GM23338 (cell line): ENCODE results near the gene DUSP3.

Source experiments
- CREB1 ChIP-seq: fragments of 250-450 bp; sonication (Bioruptor Pico); IDR thresholded peaks from 2 replicates; pipeline ENCODE4 v1.5.0; 2020; ENCODE audit warnings: low read depth, mild to moderate bottlenecking, moderate library complexity
- EZH2 ChIP-seq: fragments of 200-600 bp; sonication (generic); IDR thresholded peaks from one replicate; pipeline ENCODE4 v1.8.0; 2017; ENCODE audit warnings: antibody characterized with exemption, mild to moderate bottlenecking, low read depth; ENCODE audit not compliant: unreplicated experiment
- EZH2phosphoT487 ChIP-seq: fragments of 200-600 bp; sonication (generic); IDR thresholded peaks from one replicate; pipeline ENCODE4 v1.8.1; 2018; ENCODE audit warnings: antibody characterized with exemption; ENCODE audit not compliant: unreplicated experiment
- JUNB ChIP-seq: IDR thresholded peaks from one replicate; pipeline ENCODE4 v1.6.1; 2016; ENCODE audit warnings: antibody characterized with exemption; ENCODE audit not compliant: unreplicated experiment
- POLR2AphosphoS5 ChIP-seq: IDR thresholded peaks from 2 replicates; pipeline ENCODE4 v1.6.1; 2016; ENCODE audit warnings: antibody characterized with exemption, low read depth
- STAT1 ChIP-seq: IDR thresholded peaks from one replicate; pipeline ENCODE4 v1.6.1; 2016; ENCODE audit warnings: antibody characterized with exemption; ENCODE audit not compliant: unreplicated experiment
- TF ChIP-seq, protein P1 (sequence below): IDR thresholded peaks from one replicate; pipeline ENCODE4 v1.6.1; 2018; ENCODE audit warnings: antibody characterized with exemption; ENCODE audit not compliant: unreplicated experiment
- TF ChIP-seq, protein P2 (sequence below), 2 experiments: fragments of 200-600 bp in 1 of 2; sonication (generic) in 1 of 2; conservative IDR thresholded peaks; 2 replicates each; pipeline versions ENCODE4 v1.5.1 to v1.6.1; 2016 to 2017; ENCODE audit warnings: antibody characterized with exemption in 2 of 2, low read depth in 2 of 2, mild to moderate bottlenecking in 2 of 2, moderate library complexity in 1 of 2
- TF ChIP-seq, protein P3 (sequence below): fragments of 250-450 bp; sonication (Bioruptor Pico); IDR thresholded peaks from 2 replicates; pipeline ENCODE4 v1.5.0; 2020; ENCODE audit warnings: mild to moderate bottlenecking, moderate library complexity

DNA sequence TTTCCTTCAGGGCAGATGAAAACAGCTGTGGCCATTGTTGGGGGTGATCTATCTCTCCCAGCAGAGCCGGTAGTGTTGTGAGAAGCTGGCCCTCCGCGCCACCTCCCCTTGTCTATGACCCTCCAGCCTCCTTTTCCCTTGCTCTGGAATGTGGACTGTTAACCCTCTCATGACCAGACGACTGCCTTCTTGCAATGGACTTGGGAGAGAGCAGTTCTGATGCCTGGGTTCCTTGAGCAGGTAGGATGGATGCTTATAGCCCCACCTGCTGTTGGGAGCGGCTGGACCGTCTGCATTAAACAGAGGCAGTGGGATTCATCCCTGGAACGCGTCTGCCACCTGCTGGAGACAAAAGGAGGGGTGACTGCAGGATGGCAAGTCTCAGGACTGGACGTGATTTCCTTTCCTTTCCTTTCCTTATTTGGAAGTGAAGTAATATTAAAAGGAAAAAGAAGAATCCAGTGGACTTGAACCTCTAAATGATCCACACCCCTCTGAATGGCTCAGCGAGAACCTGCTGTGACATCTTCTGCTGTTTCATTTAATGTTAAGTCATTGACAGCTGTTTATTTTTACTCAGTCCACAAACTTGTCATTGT lies 18.4 kb downstream of the DUSP3 start:
- TF ChIP-seq EZH2 (no peak), CREB1 (CRISPR knock-in tag) (no peak), POLR2AphosphoS5 (no peak), EZH2phosphoT487 (no peak), STAT1 (no peak), JUNB (no peak)
- TF ChIP-seq, protein P1, sequence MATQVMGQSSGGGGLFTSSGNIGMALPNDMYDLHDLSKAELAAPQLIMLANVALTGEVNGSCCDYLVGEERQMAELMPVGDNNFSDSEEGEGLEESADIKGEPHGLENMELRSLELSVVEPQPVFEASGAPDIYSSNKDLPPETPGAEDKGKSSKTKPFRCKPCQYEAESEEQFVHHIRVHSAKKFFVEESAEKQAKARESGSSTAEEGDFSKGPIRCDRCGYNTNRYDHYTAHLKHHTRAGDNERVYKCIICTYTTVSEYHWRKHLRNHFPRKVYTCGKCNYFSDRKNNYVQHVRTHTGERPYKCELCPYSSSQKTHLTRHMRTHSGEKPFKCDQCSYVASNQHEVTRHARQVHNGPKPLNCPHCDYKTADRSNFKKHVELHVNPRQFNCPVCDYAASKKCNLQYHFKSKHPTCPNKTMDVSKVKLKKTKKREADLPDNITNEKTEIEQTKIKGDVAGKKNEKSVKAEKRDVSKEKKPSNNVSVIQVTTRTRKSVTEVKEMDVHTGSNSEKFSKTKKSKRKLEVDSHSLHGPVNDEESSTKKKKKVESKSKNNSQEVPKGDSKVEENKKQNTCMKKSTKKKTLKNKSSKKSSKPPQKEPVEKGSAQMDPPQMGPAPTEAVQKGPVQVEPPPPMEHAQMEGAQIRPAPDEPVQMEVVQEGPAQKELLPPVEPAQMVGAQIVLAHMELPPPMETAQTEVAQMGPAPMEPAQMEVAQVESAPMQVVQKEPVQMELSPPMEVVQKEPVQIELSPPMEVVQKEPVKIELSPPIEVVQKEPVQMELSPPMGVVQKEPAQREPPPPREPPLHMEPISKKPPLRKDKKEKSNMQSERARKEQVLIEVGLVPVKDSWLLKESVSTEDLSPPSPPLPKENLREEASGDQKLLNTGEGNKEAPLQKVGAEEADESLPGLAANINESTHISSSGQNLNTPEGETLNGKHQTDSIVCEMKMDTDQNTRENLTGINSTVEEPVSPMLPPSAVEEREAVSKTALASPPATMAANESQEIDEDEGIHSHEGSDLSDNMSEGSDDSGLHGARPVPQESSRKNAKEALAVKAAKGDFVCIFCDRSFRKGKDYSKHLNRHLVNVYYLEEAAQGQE, result no peak
- TF ChIP-seq, protein P2, sequence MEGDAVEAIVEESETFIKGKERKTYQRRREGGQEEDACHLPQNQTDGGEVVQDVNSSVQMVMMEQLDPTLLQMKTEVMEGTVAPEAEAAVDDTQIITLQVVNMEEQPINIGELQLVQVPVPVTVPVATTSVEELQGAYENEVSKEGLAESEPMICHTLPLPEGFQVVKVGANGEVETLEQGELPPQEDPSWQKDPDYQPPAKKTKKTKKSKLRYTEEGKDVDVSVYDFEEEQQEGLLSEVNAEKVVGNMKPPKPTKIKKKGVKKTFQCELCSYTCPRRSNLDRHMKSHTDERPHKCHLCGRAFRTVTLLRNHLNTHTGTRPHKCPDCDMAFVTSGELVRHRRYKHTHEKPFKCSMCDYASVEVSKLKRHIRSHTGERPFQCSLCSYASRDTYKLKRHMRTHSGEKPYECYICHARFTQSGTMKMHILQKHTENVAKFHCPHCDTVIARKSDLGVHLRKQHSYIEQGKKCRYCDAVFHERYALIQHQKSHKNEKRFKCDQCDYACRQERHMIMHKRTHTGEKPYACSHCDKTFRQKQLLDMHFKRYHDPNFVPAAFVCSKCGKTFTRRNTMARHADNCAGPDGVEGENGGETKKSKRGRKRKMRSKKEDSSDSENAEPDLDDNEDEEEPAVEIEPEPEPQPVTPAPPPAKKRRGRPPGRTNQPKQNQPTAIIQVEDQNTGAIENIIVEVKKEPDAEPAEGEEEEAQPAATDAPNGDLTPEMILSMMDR (conservative IDR thresholded peaks at IDR 0.05; ENCODE audit: low read depth in 2 of 2), result peak; percentile 100
- TF ChIP-seq, protein P3, sequence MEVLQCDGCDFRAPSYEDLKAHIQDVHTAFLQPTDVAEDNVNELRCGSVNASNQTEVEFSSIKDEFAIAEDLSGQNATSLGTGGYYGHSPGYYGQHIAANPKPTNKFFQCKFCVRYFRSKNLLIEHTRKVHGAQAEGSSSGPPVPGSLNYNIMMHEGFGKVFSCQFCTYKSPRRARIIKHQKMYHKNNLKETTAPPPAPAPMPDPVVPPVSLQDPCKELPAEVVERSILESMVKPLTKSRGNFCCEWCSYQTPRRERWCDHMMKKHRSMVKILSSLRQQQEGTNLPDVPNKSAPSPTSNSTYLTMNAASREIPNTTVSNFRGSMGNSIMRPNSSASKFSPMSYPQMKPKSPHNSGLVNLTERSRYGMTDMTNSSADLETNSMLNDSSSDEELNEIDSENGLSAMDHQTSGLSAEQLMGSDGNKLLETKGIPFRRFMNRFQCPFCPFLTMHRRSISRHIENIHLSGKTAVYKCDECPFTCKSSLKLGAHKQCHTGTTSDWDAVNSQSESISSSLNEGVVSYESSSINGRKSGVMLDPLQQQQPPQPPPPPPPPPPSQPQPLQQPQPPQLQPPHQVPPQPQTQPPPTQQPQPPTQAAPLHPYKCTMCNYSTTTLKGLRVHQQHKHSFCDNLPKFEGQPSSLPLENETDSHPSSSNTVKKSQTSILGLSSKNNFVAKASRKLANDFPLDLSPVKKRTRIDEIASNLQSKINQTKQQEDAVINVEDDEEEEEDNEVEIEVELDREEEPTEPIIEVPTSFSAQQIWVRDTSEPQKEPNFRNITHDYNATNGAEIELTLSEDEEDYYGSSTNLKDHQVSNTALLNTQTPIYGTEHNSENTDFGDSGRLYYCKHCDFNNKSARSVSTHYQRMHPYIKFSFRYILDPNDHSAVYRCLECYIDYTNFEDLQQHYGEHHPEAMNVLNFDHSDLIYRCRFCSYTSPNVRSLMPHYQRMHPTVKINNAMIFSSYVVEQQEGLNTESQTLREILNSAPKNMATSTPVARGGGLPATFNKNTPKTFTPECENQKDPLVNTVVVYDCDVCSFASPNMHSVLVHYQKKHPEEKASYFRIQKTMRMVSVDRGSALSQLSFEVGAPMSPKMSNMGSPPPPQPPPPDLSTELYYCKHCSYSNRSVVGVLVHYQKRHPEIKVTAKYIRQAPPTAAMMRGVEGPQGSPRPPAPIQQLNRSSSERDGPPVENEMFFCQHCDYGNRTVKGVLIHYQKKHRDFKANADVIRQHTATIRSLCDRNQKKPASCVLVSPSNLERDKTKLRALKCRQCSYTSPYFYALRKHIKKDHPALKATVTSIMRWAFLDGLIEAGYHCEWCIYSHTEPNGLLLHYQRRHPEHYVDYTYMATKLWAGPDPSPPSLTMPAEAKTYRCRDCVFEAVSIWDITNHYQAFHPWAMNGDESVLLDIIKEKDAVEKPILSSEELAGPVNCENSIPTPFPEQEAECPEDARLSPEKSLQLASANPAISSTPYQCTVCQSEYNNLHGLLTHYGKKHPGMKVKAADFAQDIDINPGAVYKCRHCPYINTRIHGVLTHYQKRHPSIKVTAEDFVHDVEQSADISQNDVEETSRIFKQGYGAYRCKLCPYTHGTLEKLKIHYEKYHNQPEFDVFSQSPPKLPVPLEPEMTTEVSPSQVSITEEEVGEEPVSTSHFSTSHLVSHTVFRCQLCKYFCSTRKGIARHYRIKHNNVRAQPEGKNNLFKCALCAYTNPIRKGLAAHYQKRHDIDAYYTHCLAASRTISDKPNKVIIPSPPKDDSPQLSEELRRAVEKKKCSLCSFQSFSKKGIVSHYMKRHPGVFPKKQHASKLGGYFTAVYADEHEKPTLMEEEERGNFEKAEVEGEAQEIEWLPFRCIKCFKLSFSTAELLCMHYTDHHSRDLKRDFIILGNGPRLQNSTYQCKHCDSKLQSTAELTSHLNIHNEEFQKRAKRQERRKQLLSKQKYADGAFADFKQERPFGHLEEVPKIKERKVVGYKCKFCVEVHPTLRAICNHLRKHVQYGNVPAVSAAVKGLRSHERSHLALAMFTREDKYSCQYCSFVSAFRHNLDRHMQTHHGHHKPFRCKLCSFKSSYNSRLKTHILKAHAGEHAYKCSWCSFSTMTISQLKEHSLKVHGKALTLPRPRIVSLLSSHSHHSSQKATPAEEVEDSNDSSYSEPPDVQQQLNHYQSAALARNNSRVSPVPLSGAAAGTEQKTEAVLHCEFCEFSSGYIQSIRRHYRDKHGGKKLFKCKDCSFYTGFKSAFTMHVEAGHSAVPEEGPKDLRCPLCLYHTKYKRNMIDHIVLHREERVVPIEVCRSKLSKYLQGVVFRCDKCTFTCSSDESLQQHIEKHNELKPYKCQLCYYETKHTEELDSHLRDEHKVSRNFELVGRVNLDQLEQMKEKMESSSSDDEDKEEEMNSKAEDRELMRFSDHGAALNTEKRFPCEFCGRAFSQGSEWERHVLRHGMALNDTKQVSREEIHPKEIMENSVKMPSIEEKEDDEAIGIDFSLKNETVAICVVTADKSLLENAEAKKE (CRISPR knock-in tag), result 0 out of 2 replicates have a peak, but pooled peaks have one; percentile 2
